ENCODE results near the gene PLCD1. TPM values are rescaled to one million over a fixed set of nuclear protein-coding genes. Genes with fewer than 3 reads are reported as not detected.
A peak's percentile ranks its signal among the peaks of the same experiment; 100 is the strongest.

PLCD1 gene
- total and polyA plus RNA-seq, 12 donors, result 6.3 to 20.0 (median 10.6) TPM

GRCh38 chr3:38028621-38029361, 651 bp downstream of the PLCD1 start:
- Histone ChIP-seq H3K4me1 (peaks cover 6 to 44% (median 38%) of the 10 kb centered on the region in 9 donors), H3K36me3 (no peaks in the 10 kb centered on the region), H3K27me3 (peaks cover 0 to 27% (median 0%) of the 10 kb centered on the region in 7 donors), H3K9me3 (no peaks in the 10 kb centered on the region), H3K27ac (peak overlapping the region; percentile 48 to 88 (median 78)), H3K4me3 (peak overlapping the region; percentile 68 to 97 (median 81))
- ATAC-seq, result no peak
- WGBS, 2 donors, result 15 to 17% methylated on average over 44 to 45 of the region's 45 CpGs
- peak in 1 of 2 donors; percentile 38 for DNase-seq
- intact Hi-C loops (cut with DNase I), result no loop called here
- no peak for TF ChIP-seq CTCF (IDR thresholded peaks at IDR 0.05)

GRCh38 chr3:38027466-38028465, 1.7 kb downstream of the PLCD1 start:
- H3K4me1 ChIP-seq, result peaks cover 6 to 55% (median 46%) of the 10 kb centered on the region in 9 donors
- WGBS, 2 donors, result 85 to 87% methylated on average over 6 of the region's 6 CpGs
- TF ChIP-seq CTCF (IDR thresholded peaks at IDR 0.05), result no peak

GRCh38 chr3:38026856-38027255, 2.6 kb downstream of the PLCD1 start:
- no peak for DNase-seq
- Histone ChIP-seq H3K4me1 (peaks cover 6 to 62% (median 46%) of the 10 kb centered on the region in 9 donors), H3K4me3 (no peak overlapping the region), H3K27ac (no peak overlapping the region), H3K27me3 (peaks cover 0 to 27% (median 0%) of the 10 kb centered on the region in 7 donors), H3K9me3 (no peaks in the 10 kb centered on the region), H3K36me3 (no peaks in the 10 kb centered on the region)
- intact Hi-C loops (cut with DNase I), result no loop called here
- 72 to 82% methylated on average over 4 of the region's 4 CpGs for WGBS, 2 donors
- no peak for TF ChIP-seq CTCF (IDR thresholded peaks at IDR 0.05)
- no peak for ATAC-seq

More at GRCh38 chr3:38027466-38028465, 1.7 kb downstream of the PLCD1 start:
- H3K36me3 ChIP-seq, result no peaks in the 10 kb centered on the region
- H3K27ac ChIP-seq, result peak overlapping the region in 4 of 10 donors; percentile 80 to 88 (median 86)
- ATAC-seq (no peak), DNase-seq (no peak)
- H3K27me3 ChIP-seq, result peaks cover 0 to 27% (median 0%) of the 10 kb centered on the region in 7 donors
- H3K4me3 ChIP-seq, result peak overlapping the region in 1 of 10 donors; percentile 95
- intact Hi-C loops (cut with DNase I), result no loop called here
- no peaks in the 10 kb centered on the region for H3K9me3 ChIP-seq

Data from heart right ventricle (tissue), 16 donors.